CD8-positive, alpha-beta memory T cell (primary cell): ENCODE measurements around the gene GPR17. TPM values are rescaled to one million over a fixed set of nuclear protein-coding genes. Genes with fewer than 3 reads are reported as not detected.

Source experiments
- CTCF ChIA-PET: fragments of 350-600 bp; sonication (Branson Sonifier 250); formaldehyde crosslinking; loops from one replicate; lab custom pipeline; 2021; ENCODE audit warnings: antibody characterized with exemption; lab: Charles Lee
- POLR2A ChIA-PET: fragments of 350-600 bp; sonication (Branson Sonifier 250); formaldehyde crosslinking; loops from one replicate; lab custom pipeline; 2021; ENCODE audit warnings: antibody characterized with exemption; lab: Charles Lee
- DNase-seq, 5 donors: peaks; one replicate each; pipeline versions ENCODE4 v3.0.0 to v3.0.0-alpha.2; 2020 to 2022; ENCODE audit warnings: mixed read lengths in 1 of 5
- H3K27ac ChIP-seq: one replicate; pipeline ENCODE4 v1.7.0; 2013; ENCODE audit warnings: low read depth, mild to moderate bottlenecking, low read length, moderate library complexity
- H3K27me3 ChIP-seq: 2 replicates; pipeline ENCODE4 v1.7.0; 2013; ENCODE audit warnings: low read length, mild to moderate bottlenecking; ENCODE audit not compliant: insufficient read depth, poor library complexity, severe bottlenecking
- H3K36me3 ChIP-seq: 2 replicates; pipeline ENCODE4 v1.7.0; 2013; ENCODE audit warnings: mild to moderate bottlenecking, low read length, moderate library complexity; ENCODE audit not compliant: insufficient read depth
- H3K4me1 ChIP-seq: 2 replicates; pipeline ENCODE4 v1.7.0; 2013; ENCODE audit warnings: mild to moderate bottlenecking, low read length, moderate library complexity; ENCODE audit not compliant: insufficient read depth
- H3K4me3 ChIP-seq: 2 replicates; pipeline ENCODE4 v1.7.0; 2013; ENCODE audit warnings: mild to moderate bottlenecking, low read length
- H3K9me3 ChIP-seq: 2 replicates; pipeline ENCODE4 v1.7.0; 2013; ENCODE audit warnings: mild to moderate bottlenecking, low read length
- H3K27ac Mint-ChIP-seq, 8 donors: one replicate each; pipeline ENCODE4 v1.8.0; 2020 to 2021; ENCODE audit warnings: mixed read lengths in 8 of 8, mild to moderate bottlenecking in 6 of 8, inconsistent platforms in 3 of 8, moderate library complexity in 3 of 8
- H3K27me3 Mint-ChIP-seq, 2 donors: one replicate each; pipeline ENCODE4 v1.8.0; 2020 to 2021; ENCODE audit warnings: mixed read lengths in 2 of 2, mild to moderate bottlenecking in 1 of 2, moderate library complexity in 1 of 2
- H3K36me3 Mint-ChIP-seq, 3 donors: one replicate each; pipeline ENCODE4 v1.8.0; 2020 to 2021; ENCODE audit warnings: mixed read lengths in 3 of 3, inconsistent platforms in 1 of 3, mild to moderate bottlenecking in 1 of 3
- H3K4me1 Mint-ChIP-seq, 3 donors: one replicate each; pipeline ENCODE4 v1.8.0; 2020 to 2021; ENCODE audit warnings: mixed read lengths in 3 of 3, inconsistent platforms in 1 of 3, mild to moderate bottlenecking in 1 of 3
- H3K4me3 Mint-ChIP-seq, 7 donors: one replicate each; pipeline ENCODE4 v1.8.0; 2020 to 2021; ENCODE audit warnings: mixed read lengths in 7 of 7, mild to moderate bottlenecking in 6 of 7, moderate library complexity in 4 of 7, inconsistent platforms in 2 of 7
- H3K9me3 Mint-ChIP-seq, 5 donors: one replicate each; pipeline ENCODE4 v1.8.0; 2020 to 2022; ENCODE audit warnings: mixed read lengths in 5 of 5, mild to moderate bottlenecking in 3 of 5, moderate library complexity in 2 of 5, inconsistent platforms in 1 of 5
- polyA plus RNA-seq: library from polyadenylated mRNA; unstranded; fragments of 300-500 nt; fragmentation: Illumina TruSeq; gene quantifications from one replicate; pipeline ENCODE4 v1.2.3, GENCODE V29; 2021
- total RNA-seq, 2 experiments: library from RNA; stranded (reverse); gene quantifications; one replicate each; pipeline ENCODE4 v1.2.3, GENCODE V29; 2021

Gene GPR17
- total and polyA plus RNA-seq, 3 experiments from 2014 or later: not detected

DNA sequence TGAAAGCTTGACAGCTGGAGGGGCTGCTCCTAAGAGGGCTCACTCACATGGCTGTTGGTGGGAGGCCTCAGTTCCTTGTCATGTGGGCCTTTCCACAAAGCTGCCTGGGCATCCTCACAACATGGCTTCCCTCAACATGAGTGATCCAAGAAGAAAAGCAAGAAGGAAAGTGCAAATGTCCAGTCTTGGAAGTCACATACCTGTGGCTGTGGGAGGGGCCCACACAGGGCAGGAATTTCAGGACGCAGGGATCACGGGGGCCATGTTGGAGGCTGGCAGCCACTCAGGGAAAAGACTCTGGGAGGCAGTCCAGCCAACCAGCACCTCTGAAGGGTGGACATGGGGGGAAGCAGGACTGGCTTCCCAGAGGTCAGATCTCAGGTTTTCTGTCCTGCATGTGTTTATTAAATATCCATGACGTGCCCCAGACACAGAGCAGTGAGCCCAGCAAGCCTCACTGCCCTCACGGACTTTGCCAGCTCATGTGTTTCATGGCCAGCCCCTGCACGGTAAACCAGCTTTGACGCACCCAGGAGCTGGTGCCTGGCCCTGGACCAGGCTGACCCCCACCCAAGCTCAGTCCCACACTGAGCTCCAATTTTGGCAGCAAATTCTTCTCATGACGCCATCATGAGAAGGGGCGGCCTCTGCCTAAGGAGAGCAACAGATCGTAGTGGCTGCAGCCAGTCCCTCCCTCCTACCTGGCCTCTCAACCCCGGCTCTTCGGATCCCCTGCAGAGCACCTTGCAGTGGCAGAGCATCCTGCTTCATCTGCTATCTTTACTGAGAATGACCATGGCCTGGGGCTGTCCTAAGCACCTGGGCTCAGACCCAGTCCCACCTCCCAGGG lies 34.7 kb upstream of the GPR17 start:
- Mint-ChIP-seq H3K36me3 (peaks cover 0 to 8% (median 0%) of the 10 kb centered on the region in 3 donors), H3K4me1 (peaks cover 0 to 5% (median 2%) of the 10 kb centered on the region in 3 donors), H3K27me3 (peaks cover 2 to 27% of the 10 kb centered on the region in 2 donors), H3K9me3 (peaks cover 0 to 17% (median 7%) of the 10 kb centered on the region in 5 donors), H3K4me3 (no peak overlapping the region), H3K27ac (no peak overlapping the region)
- ChIA-PET CTCF (interaction anchor here (1.2 kb wide), 1 partner anchor 39 kb away, joined by 4 read pairs; no protein-coding TSS in a partner anchor), POLR2A (no interaction called here)
- Histone ChIP-seq H3K4me1 (no peaks in the 10 kb centered on the region), H3K9me3 (no peaks in the 10 kb centered on the region), H3K4me3 (no peak overlapping the region), H3K27me3 (peaks cover 3% of the 10 kb centered on the region), H3K36me3 (no peaks in the 10 kb centered on the region), H3K27ac (no peak overlapping the region)
- DNase-seq: peak in 1 of 5 donors; percentile 26

DNA sequence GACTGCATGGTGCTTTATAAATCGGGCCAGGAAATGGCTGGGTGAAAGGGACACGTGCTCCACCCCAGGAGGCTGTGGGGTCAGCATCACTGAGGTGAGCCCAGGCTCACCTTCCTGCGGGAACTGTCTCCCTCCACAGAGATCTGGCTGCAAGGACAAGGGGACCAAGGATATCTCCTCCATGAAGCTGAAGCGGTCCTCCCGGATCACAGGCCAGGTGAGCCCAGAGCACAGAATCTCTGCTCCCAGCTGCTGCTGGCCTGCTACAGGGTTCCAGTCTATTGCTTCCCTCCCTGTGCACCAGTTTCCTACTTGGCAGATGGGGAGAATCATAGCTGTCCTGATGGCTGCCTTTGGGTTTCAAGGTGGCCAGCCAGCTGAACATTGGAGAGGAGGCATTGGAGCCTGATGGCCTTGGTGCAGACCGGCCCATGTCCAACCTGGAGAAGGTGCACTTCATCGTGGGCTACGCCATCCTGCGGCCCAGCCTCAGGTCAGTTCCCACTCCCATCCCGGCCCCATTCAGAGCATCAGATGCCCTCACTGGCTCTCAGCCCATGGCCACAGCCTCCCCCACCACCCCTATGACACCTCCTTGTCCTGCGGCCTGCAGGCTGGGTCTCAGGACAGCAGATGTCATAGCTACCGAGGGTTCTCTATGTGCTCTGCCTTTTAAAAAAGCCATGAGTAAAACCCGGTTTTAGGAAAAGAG lies 33.7 kb upstream of the GPR17 start:
- H3K27ac Mint-ChIP-seq: no peak overlapping the region
- Histone ChIP-seq H3K9me3 (no peaks in the 10 kb centered on the region), H3K4me1 (peaks cover 4% of the 10 kb centered on the region), H3K27ac (no peak overlapping the region), H3K36me3 (no peaks in the 10 kb centered on the region), H3K4me3 (no peak overlapping the region), H3K27me3 (peaks cover 3% of the 10 kb centered on the region)
- peaks cover 0 to 5% (median 3%) of the 10 kb centered on the region in 3 donors for H3K4me1 Mint-ChIP-seq
- peak in 1 of 5 donors; percentile 37 for DNase-seq
- H3K4me3 Mint-ChIP-seq: no peak overlapping the region
- ChIA-PET POLR2A (no interaction called here), CTCF (no interaction called here)
- peaks cover 2 to 32% of the 10 kb centered on the region in 2 donors for H3K27me3 Mint-ChIP-seq
- peaks cover 0 to 8% (median 0%) of the 10 kb centered on the region in 3 donors for H3K36me3 Mint-ChIP-seq
- peaks cover 0 to 17% (median 7%) of the 10 kb centered on the region in 5 donors for H3K9me3 Mint-ChIP-seq

DNA sequence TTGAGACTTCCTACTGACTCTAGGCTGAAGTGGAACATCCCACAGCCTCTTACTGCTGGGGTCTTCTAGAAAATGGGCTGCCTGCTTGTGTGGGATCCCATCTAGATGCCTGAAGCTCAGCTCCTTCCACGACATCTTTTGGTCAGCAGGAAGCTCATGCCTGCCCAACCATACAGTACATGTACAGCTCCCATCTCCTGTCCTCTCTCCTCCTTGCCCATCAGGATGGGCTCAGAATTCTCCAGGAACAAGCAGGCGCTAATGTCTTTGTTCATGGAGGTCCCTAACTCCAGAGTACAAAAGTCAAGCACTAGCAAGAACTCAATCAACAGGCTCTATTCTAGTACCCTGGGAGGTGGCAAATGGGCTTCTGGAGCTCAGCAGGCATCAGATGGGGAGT lies 31.7 kb upstream of the GPR17 start:
- Histone ChIP-seq H3K27ac (no peak overlapping the region), H3K27me3 (peaks cover 3% of the 10 kb centered on the region), H3K4me1 (peaks cover 4% of the 10 kb centered on the region), H3K4me3 (no peak overlapping the region), H3K9me3 (no peaks in the 10 kb centered on the region), H3K36me3 (no peaks in the 10 kb centered on the region)
- H3K36me3 Mint-ChIP-seq: peaks cover 0 to 8% (median 0%) of the 10 kb centered on the region in 3 donors
- H3K27ac Mint-ChIP-seq: no peak overlapping the region
- H3K4me3 Mint-ChIP-seq: no peak overlapping the region
- POLR2A ChIA-PET: no interaction called here
- H3K9me3 Mint-ChIP-seq: peaks cover 0 to 17% (median 7%) of the 10 kb centered on the region in 5 donors
- CTCF ChIA-PET: no interaction called here
- no peak for DNase-seq
- H3K4me1 Mint-ChIP-seq: peaks cover 0 to 5% (median 3%) of the 10 kb centered on the region in 3 donors
- peaks cover 3 to 35% of the 10 kb centered on the region in 2 donors for H3K27me3 Mint-ChIP-seq

DNA sequence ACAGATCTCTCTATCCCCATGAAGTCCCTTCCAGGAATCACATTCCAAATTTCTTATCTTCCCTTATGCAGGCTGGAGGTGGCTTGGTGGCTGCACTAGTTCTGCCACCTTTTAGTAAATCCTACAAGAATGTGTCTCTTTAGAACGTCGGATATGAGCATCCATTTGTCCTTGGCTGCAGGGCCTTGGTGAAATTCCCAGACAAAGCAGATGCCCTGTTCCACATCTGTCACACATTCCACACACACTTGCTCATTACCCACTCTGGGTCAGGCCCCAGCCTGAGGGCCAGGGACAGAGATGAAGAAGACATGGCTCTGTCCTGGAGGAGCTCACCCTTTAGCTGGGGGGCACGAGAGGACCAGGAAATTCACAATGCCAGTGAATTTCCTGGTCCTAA lies 31.2 kb upstream of the GPR17 start:
- H3K4me1 ChIP-seq: peaks cover 4% of the 10 kb centered on the region
- Mint-ChIP-seq H3K4me1 (peaks cover 0 to 5% (median 3%) of the 10 kb centered on the region in 3 donors), H3K27ac (no peak overlapping the region), H3K9me3 (peaks cover 0 to 17% (median 7%) of the 10 kb centered on the region in 5 donors), H3K4me3 (no peak overlapping the region), H3K36me3 (peaks cover 0 to 8% (median 0%) of the 10 kb centered on the region in 3 donors), H3K27me3 (peaks cover 6 to 36% of the 10 kb centered on the region in 2 donors)
- no peaks in the 10 kb centered on the region for H3K36me3 ChIP-seq
- ChIA-PET POLR2A (no interaction called here), CTCF (no interaction called here)
- no peak for DNase-seq
- no peaks in the 10 kb centered on the region for H3K9me3 ChIP-seq
- no peak overlapping the region for H3K4me3 ChIP-seq
- H3K27me3 ChIP-seq: peaks cover 3% of the 10 kb centered on the region
- H3K27ac ChIP-seq: no peak overlapping the region

DNA sequence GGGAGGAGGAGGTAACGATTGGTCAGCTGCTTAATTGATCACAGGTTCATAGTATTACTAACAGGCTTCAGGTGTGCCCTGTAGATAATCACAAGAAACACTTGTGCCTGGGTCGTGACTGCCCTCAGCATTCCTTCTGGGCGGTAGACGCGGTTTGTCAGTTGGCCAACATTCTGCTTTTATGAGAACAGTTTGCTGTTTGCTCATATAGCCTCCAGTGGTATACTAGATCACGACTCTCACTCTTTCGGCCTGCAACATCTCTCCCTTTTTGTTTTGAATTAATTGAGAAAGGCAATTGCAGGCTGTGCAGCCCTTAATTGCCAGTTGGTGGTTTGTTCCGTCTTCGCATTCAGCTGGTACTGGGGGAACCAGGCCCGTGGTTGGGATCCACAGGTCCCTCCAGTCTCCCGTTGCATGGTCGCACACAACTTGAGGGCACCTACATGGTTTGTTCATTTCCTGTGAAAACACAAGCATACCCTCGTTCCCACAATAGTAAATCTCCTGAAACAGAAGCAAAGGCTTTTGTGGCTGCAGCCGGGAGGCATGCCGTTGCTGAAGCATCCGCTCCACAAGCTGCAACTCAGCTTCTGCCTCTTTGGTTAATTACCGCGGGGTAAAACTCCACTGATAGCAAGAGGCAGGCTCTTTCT lies 30.3 kb upstream of the GPR17 start:
- Histone ChIP-seq H3K4me3 (no peak overlapping the region), H3K9me3 (no peaks in the 10 kb centered on the region), H3K27me3 (peaks cover 3% of the 10 kb centered on the region), H3K4me1 (peaks cover 4% of the 10 kb centered on the region), H3K27ac (no peak overlapping the region), H3K36me3 (no peaks in the 10 kb centered on the region)
- CTCF ChIA-PET: no interaction called here
- H3K27me3 Mint-ChIP-seq: peaks cover 6 to 30% of the 10 kb centered on the region in 2 donors
- H3K27ac Mint-ChIP-seq: no peak overlapping the region
- H3K4me1 Mint-ChIP-seq: peaks cover 0 to 5% (median 3%) of the 10 kb centered on the region in 3 donors
- peaks cover 0 to 15% (median 7%) of the 10 kb centered on the region in 5 donors for H3K9me3 Mint-ChIP-seq
- no peak for DNase-seq
- POLR2A ChIA-PET: no interaction called here
- peaks cover 0 to 8% (median 0%) of the 10 kb centered on the region in 3 donors for H3K36me3 Mint-ChIP-seq
- H3K4me3 Mint-ChIP-seq: no peak overlapping the region

DNA sequence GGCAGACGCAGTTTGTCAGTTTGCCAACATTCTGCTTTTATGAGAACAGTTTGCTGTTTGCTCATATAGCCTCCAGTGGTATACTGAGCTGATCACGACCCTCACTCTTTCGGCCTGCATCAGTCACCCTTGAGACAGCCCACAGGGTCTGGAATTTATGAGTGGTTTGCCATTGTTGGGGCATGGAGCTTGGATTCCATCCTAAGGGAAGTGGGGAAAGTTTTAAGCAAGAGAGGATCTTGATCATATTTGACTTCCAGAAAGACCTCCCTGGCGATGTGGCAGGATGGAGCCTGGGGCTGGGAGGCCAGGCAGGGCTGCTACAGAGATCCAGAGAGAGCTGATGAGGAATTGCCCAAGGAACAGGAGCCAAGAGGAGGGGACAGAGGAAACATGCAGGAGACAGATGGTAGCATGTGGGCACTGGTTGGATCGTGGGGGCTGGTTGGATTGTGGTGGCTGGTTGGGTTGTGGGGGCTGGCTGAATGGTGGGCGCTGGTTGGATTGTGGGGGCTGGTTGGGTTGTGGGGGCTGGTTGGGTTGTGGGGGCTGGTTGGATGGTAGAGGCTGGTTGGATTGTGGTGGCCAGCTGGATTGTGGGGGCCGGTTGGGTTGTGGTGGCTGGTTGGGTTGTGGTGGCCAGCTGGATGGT lies 27.3 kb upstream of the GPR17 start:
- Histone ChIP-seq H3K4me1 (peaks cover 4% of the 10 kb centered on the region), H3K36me3 (no peaks in the 10 kb centered on the region), H3K9me3 (no peaks in the 10 kb centered on the region), H3K4me3 (no peak overlapping the region), H3K27me3 (peaks cover 3% of the 10 kb centered on the region), H3K27ac (no peak overlapping the region)
- Mint-ChIP-seq H3K9me3 (peaks cover 0 to 6% (median 3%) of the 10 kb centered on the region in 5 donors), H3K36me3 (no peaks in the 10 kb centered on the region), H3K27ac (no peak overlapping the region), H3K4me1 (peaks cover 0 to 5% (median 3%) of the 10 kb centered on the region in 3 donors), H3K27me3 (peaks cover 6 to 25% of the 10 kb centered on the region in 2 donors), H3K4me3 (no peak overlapping the region)
- DNase-seq: no peak
- POLR2A ChIA-PET: no interaction called here
- CTCF ChIA-PET: interaction anchor here (1.6 kb wide), 1 partner anchor 27 kb away, joined by 5 read pairs; no protein-coding TSS in a partner anchor

DNA sequence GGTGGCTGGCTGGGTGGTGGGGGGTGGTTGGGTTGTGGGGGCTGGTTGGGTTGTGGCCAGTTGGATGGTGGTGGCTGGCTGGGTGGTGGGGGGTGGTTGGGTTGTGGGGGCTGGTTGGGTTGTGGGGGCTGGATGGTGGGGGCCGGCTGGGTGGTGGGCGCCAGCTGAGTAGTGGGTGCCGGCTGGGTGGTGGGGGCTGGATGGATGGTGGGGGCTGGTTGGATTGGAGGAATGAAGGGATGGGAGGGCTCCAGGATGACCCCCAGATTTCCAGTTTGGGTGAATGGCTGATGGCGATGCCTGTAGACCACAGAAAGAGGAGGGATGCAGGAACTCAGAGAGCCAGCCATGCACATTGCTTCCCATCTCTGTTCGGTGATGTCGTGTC lies 26.8 kb upstream of the GPR17 start:
- no peaks in the 10 kb centered on the region for H3K36me3 ChIP-seq
- peaks cover 4% of the 10 kb centered on the region for H3K4me1 ChIP-seq
- Mint-ChIP-seq H3K36me3 (no peaks in the 10 kb centered on the region), H3K9me3 (peaks cover 0 to 2% (median 0%) of the 10 kb centered on the region in 5 donors), H3K4me3 (no peak overlapping the region), H3K27ac (no peak overlapping the region), H3K4me1 (peaks cover 0 to 5% (median 3%) of the 10 kb centered on the region in 3 donors), H3K27me3 (peaks cover 4 to 22% of the 10 kb centered on the region in 2 donors)
- peaks cover 3% of the 10 kb centered on the region for H3K27me3 ChIP-seq
- POLR2A ChIA-PET: no interaction called here
- H3K9me3 ChIP-seq: no peaks in the 10 kb centered on the region
- DNase-seq: no peak
- no peak overlapping the region for H3K4me3 ChIP-seq
- CTCF ChIA-PET: interaction anchor here (1.6 kb wide), 1 partner anchor 28 kb away, joined by 5 read pairs; no protein-coding TSS in a partner anchor
- H3K27ac ChIP-seq: no peak overlapping the region
